ENCODE measurements around the gene PDX1. TPM values are rescaled to one million over a fixed set of nuclear protein-coding genes. Genes with fewer than 3 reads are reported as not detected.

PDX1 gene
- total RNA-seq, 1 donor from 2014 or later = not detected

- no peak for TF ChIP-seq CTCF (IDR thresholded peaks at IDR 0.05)
- intact Hi-C loops (cut with DNase I) = loop anchor here (10.0 kb wide), 1 partner anchor 146 kb away; no protein-coding TSS in a partner anchor
- no peak for DNase-seq
Observed at GRCh38 chr13:27970382-27971235, 50.8 kb downstream of the PDX1 start.

GRCh38 chr13:27971236-27971645 is 51.4 kb downstream of the PDX1 start:
- TF ChIP-seq CTCF (IDR thresholded peaks at IDR 0.05) = no peak
- Histone ChIP-seq H3K4me1 (peaks cover 4% of the 10 kb centered on the region), H3K27ac (no peak overlapping the region), H3K4me3 (no peak overlapping the region), H3K9me3 (no peaks in the 10 kb centered on the region), H3K36me3 (no peaks in the 10 kb centered on the region), H3K27me3 (peaks cover 97% of the 10 kb centered on the region)
- no peak for ATAC-seq
- no peak for DNase-seq
- intact Hi-C loops (cut with DNase I) = loop anchor here (10.0 kb wide), 1 partner anchor 146 kb away; no protein-coding TSS in a partner anchor

More at GRCh38 chr13:27970382-27971235, 50.8 kb downstream of the PDX1 start:
- ATAC-seq = no peak
- H3K4me3 ChIP-seq = no peak overlapping the region
- H3K4me1 ChIP-seq = peaks cover 4% of the 10 kb centered on the region
- no peak overlapping the region for H3K27ac ChIP-seq
- H3K9me3 ChIP-seq = no peaks in the 10 kb centered on the region
- H3K36me3 ChIP-seq = no peaks in the 10 kb centered on the region
- peaks cover 97% of the 10 kb centered on the region for H3K27me3 ChIP-seq

- no peak for DNase-seq
- H3K27ac ChIP-seq = no peak overlapping the region
- H3K27me3 ChIP-seq = peaks cover 97% of the 10 kb centered on the region
- TF ChIP-seq CTCF (IDR thresholded peaks at IDR 0.05) = no peak
- intact Hi-C loops (cut with DNase I) = loop anchor here (10.0 kb wide), 1 partner anchor 147 kb away; no protein-coding TSS in a partner anchor
- H3K36me3 ChIP-seq = no peaks in the 10 kb centered on the region
- no peaks in the 10 kb centered on the region for H3K9me3 ChIP-seq
- H3K4me3 ChIP-seq = no peak overlapping the region
- ATAC-seq = no peak
- peaks cover 4% of the 10 kb centered on the region for H3K4me1 ChIP-seq
Observed at GRCh38 chr13:27971776-27972477, 52.1 kb downstream of the PDX1 start.

- DNase-seq (no peak), ATAC-seq (no peak)
- H3K27ac ChIP-seq = no peak overlapping the region
- intact Hi-C loops (cut with DNase I) = loop anchor here (10.0 kb wide), 1 partner anchor 148 kb away; no protein-coding TSS in a partner anchor
- no peaks in the 10 kb centered on the region for H3K9me3 ChIP-seq
- H3K36me3 ChIP-seq = no peaks in the 10 kb centered on the region
- H3K27me3 ChIP-seq = peaks cover 97% of the 10 kb centered on the region
- peaks cover 4% of the 10 kb centered on the region for H3K4me1 ChIP-seq
- TF ChIP-seq CTCF (IDR thresholded peaks at IDR 0.05) = no peak
- H3K4me3 ChIP-seq = no peak overlapping the region
Observed at GRCh38 chr13:27972478-27972820, 52.6 kb downstream of the PDX1 start.

- DNase-seq (no peak), ATAC-seq (no peak)
- Histone ChIP-seq H3K27ac (no peak overlapping the region), H3K4me1 (peaks cover 1% of the 10 kb centered on the region), H3K4me3 (no peak overlapping the region), H3K27me3 (peaks cover 97% of the 10 kb centered on the region), H3K9me3 (no peaks in the 10 kb centered on the region), H3K36me3 (no peaks in the 10 kb centered on the region)
- no peak for TF ChIP-seq CTCF (IDR thresholded peaks at IDR 0.05)
- intact Hi-C loops (cut with DNase I) = loop anchor here (10.0 kb wide), 1 partner anchor 148 kb away; no protein-coding TSS in a partner anchor
Observed at GRCh38 chr13:27973291-27973690, 53.5 kb downstream of the PDX1 start.

Data from upper lobe of right lung (tissue), 1 donor.